Mesothelial cell of epicardium (in vitro differentiated cells): ENCODE results near the gene KATNAL2. TPM values are rescaled to one million over a fixed set of nuclear protein-coding genes. Genes with fewer than 3 reads are reported as not detected.

Experiments used
- DNase-seq, 2 experiments: peaks; one replicate each; pipeline ENCODE4 v3.0.0; 2021; ENCODE audit warnings: low spot score in 2 of 2; ENCODE audit not compliant: unreplicated experiment in 2 of 2
- H3K27ac Mint-ChIP-seq: 2 replicates; pipeline ENCODE4 v1.8.0; 2021; ENCODE audit warnings: mixed read lengths
- H3K27me3 Mint-ChIP-seq: 2 replicates; pipeline ENCODE4 v1.8.0; 2021; ENCODE audit warnings: low read depth, mixed read lengths
- H3K36me3 Mint-ChIP-seq: 2 replicates; pipeline ENCODE4 v1.8.0; 2021; ENCODE audit warnings: mixed read lengths
- H3K4me1 Mint-ChIP-seq: 2 replicates; pipeline ENCODE4 v1.8.0; 2021; ENCODE audit warnings: mixed read lengths
- H3K4me3 Mint-ChIP-seq: 2 replicates; pipeline ENCODE4 v1.8.0; 2021; ENCODE audit warnings: mild to moderate bottlenecking, moderate library complexity, mixed read lengths
- H3K9me3 Mint-ChIP-seq: 2 replicates; pipeline ENCODE4 v1.8.0; 2021; ENCODE audit warnings: mixed read lengths
- total RNA-seq: library from RNA; stranded (reverse); gene quantifications from 3 replicates; pipeline ENCODE4 v1.2.1, GENCODE V29; 2021
- TF ChIP-seq, protein P1 (sequence below): fragments of 200-600 bp; sonication (generic); IDR thresholded peaks from one replicate; pipeline ENCODE4 v1.5.0; 2021; ENCODE audit warnings: antibody characterized with exemption; ENCODE audit not compliant: unreplicated experiment

The KATNAL2 gene
- total RNA-seq, 1 donor from 2014 or later: 8.9 TPM

DNA sequence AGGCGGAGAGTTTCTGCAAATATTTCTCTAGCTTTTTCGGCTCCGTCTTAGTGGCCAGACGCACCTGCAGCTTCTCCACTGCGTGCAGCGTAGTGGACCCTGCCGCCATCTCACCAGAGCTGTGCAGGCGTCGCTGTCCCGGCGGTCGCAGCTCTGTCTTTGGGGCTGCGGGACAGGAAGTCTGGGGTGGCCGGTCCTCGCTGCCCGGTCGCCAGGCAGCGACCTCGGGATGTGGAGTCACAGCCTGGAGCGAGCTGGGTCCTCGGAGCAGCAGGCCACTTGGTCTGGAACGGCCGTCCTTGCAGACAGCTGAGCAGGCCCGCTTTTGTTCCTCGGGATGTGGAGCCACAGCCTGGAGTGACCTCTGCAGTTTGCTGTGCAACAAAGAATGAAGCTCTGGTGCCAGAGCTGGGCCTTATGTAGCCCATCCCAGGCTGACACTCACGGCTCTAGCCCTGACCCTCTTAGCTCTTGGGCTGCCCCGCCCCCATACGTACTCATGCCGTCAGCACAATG, 117.8 kb downstream of the KATNAL2 start, which contains the start of gene ELOA2:
Gene ELOA2, minus strand, starts transcription at position 466 of the 516 bp plus-strand sequence. Its CDS starts 357 bp downstream, at position 109.
- no peak within 1 kb of the TSS for H3K4me3 Mint-ChIP-seq
- peaks cover 3% of the 10 kb centered on the region for H3K36me3 Mint-ChIP-seq
- H3K9me3 Mint-ChIP-seq: peaks cover 4% of the 10 kb centered on the region
- TF ChIP-seq, protein P1, sequence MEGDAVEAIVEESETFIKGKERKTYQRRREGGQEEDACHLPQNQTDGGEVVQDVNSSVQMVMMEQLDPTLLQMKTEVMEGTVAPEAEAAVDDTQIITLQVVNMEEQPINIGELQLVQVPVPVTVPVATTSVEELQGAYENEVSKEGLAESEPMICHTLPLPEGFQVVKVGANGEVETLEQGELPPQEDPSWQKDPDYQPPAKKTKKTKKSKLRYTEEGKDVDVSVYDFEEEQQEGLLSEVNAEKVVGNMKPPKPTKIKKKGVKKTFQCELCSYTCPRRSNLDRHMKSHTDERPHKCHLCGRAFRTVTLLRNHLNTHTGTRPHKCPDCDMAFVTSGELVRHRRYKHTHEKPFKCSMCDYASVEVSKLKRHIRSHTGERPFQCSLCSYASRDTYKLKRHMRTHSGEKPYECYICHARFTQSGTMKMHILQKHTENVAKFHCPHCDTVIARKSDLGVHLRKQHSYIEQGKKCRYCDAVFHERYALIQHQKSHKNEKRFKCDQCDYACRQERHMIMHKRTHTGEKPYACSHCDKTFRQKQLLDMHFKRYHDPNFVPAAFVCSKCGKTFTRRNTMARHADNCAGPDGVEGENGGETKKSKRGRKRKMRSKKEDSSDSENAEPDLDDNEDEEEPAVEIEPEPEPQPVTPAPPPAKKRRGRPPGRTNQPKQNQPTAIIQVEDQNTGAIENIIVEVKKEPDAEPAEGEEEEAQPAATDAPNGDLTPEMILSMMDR: no peak
- H3K27ac Mint-ChIP-seq: no peak within 1 kb of the TSS
- DNase-seq: no peak
- H3K27me3 Mint-ChIP-seq: peaks cover 7% of the 10 kb centered on the region
- H3K4me1 Mint-ChIP-seq: no peaks in the 10 kb centered on the region

DNA sequence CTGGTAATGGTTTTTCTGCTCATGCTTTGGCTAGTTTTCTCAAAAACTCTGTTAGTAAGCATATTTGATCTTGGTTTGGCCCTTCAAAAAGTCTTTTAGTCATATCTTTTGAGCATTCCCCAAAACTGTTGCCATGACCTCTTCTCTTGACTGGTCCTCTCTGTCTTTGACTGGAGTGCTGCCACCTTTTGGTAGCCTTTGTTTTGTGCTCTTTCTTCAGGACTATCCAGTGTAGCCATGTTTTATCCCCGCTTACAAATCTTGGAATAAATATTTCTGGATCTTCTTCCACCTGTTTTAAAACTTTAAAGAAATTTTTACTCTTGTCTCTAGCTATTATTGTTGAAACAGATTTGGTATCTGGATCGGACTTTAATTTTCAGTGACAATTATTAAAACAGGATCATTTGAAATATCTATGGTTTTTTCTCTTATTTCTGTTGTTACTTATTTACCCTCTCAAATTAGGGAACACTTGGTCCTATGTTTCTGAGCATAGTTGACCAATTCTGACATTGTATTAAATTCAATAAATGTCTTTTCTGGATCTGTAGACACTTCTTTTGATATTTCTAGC, 119.0 kb downstream of the KATNAL2 start:
- Mint-ChIP-seq H3K4me3 (no peak overlapping the region), H3K27ac (no peak overlapping the region), H3K27me3 (peaks cover 5% of the 10 kb centered on the region), H3K9me3 (no peaks in the 10 kb centered on the region), H3K4me1 (no peaks in the 10 kb centered on the region), H3K36me3 (no peaks in the 10 kb centered on the region)
- TF ChIP-seq, protein P1: no peak
- no peak for DNase-seq

DNA sequence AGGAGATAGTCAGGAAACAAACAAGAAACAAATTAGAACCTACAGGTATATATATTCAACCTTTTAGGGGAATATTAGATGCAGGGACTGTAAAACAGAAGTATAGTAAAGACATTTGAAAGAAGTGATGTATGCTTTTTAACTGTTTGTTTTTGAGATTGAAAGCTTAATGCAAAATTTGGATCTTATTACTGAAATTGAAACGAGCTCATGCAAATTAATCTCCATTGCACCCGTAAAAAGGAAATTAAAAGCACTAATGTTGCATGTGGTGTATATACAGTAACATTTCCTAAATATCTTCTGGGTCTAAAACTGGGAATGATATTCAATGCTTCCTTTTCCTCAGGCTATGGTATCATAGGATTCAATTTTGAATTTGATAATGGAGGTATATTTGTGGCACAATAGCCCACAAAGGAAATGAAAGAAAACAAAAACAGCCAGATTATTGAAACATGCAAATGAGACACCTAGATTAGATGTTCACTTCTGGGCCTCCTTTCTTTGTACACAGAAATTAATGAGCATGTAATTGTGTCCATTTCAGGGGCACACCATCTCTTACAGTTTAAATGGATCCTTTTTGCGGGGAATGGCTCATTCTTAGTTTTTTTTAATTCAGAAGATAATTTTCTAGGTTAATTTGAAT, 119.7 kb downstream of the KATNAL2 start:
- peaks cover 4% of the 10 kb centered on the region for H3K9me3 Mint-ChIP-seq
- H3K27ac Mint-ChIP-seq: no peak overlapping the region
- peaks cover 5% of the 10 kb centered on the region for H3K27me3 Mint-ChIP-seq
- DNase-seq: no peak
- no peak overlapping the region for H3K4me3 Mint-ChIP-seq
- TF ChIP-seq, protein P1: no peak
- no peaks in the 10 kb centered on the region for H3K4me1 Mint-ChIP-seq
- H3K36me3 Mint-ChIP-seq: no peaks in the 10 kb centered on the region

DNA sequence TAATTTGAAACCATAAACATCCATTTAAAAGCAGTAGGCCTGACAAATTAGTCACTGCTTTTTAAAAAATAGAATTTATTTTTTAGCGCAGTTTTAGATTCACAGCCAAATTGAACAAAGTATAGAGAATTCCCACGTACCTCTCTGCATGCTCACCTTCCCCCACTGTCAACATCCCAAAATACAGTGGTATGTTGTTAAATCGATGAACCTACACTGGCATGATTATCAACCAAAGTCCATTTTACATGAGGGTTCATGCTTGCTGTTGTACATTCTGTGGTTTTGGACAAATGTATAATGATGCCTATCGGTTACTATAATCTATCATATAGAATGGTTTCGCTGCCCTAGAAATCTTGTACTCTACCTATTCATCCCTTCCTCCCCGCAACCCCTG, 123.6 kb downstream of the KATNAL2 start:
- H3K4me3 Mint-ChIP-seq: no peak overlapping the region
- peaks cover 4% of the 10 kb centered on the region for H3K9me3 Mint-ChIP-seq
- H3K4me1 Mint-ChIP-seq: no peaks in the 10 kb centered on the region
- no peaks in the 10 kb centered on the region for H3K36me3 Mint-ChIP-seq
- TF ChIP-seq, protein P1: no peak
- DNase-seq: no peak
- H3K27me3 Mint-ChIP-seq: peaks cover 10% of the 10 kb centered on the region
- H3K27ac Mint-ChIP-seq: no peak overlapping the region

DNA sequence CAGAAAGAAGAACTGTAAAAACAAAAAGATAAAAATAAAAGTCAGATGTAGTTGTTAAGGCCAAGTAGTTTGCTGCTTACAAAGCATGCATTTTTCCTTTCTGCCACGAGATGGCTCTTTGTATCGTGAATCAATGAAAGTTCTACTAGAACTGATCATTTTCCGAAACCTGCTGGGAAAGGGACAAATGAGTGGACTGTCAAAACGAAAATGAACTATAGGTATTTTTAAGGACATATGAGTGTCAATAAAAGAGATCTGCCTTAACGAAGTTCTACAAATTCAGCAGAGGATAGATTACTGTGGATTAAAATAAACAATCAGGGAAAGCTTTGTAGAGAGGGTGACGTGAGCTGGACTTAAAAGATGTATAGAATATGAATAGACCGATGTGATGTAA, 133.1 kb downstream of the KATNAL2 start:
- Mint-ChIP-seq H3K36me3 (no peaks in the 10 kb centered on the region), H3K27ac (no peak overlapping the region), H3K4me3 (no peak overlapping the region), H3K9me3 (no peaks in the 10 kb centered on the region), H3K27me3 (peaks cover 6% of the 10 kb centered on the region), H3K4me1 (no peaks in the 10 kb centered on the region)
- TF ChIP-seq, protein P1: peak; percentile 69
- DNase-seq: no peak
